ENCODE measurements around the gene SH3BGR.

GRCh38 chr21:39510240-39510639, 58.5 kb downstream of the SH3BGR start:
- TF ChIP-seq, protein P1, sequence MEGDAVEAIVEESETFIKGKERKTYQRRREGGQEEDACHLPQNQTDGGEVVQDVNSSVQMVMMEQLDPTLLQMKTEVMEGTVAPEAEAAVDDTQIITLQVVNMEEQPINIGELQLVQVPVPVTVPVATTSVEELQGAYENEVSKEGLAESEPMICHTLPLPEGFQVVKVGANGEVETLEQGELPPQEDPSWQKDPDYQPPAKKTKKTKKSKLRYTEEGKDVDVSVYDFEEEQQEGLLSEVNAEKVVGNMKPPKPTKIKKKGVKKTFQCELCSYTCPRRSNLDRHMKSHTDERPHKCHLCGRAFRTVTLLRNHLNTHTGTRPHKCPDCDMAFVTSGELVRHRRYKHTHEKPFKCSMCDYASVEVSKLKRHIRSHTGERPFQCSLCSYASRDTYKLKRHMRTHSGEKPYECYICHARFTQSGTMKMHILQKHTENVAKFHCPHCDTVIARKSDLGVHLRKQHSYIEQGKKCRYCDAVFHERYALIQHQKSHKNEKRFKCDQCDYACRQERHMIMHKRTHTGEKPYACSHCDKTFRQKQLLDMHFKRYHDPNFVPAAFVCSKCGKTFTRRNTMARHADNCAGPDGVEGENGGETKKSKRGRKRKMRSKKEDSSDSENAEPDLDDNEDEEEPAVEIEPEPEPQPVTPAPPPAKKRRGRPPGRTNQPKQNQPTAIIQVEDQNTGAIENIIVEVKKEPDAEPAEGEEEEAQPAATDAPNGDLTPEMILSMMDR (IDR thresholded peaks at IDR 0.05; ENCODE audit: extremely low read depth in 1 of 2, insufficient read depth in 1 of 2, low read depth in 1 of 2, low read length in 2 of 2): no peak
- TF ChIP-seq POLR2A (IDR thresholded peaks at IDR 0.05; ENCODE audit: low read depth, low read length): no peak
- TF ChIP-seq, protein P2, sequence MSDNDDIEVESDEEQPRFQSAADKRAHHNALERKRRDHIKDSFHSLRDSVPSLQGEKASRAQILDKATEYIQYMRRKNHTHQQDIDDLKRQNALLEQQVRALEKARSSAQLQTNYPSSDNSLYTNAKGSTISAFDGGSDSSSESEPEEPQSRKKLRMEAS (IDR thresholded peaks at IDR 0.05; ENCODE audit: insufficient read depth, insufficient read length): no peak
- TF ChIP-seq JUN (IDR thresholded peaks at IDR 0.05; ENCODE audit: borderline replicate concordance, insufficient read depth, insufficient read length, low read depth): no peak

All from endothelial cell of umbilical vein (primary cell).